Vagina (tissue), 2 donors: ENCODE data around the gene RESP18. TPM values are rescaled to one million over a fixed set of nuclear protein-coding genes. Genes with fewer than 3 reads are reported as not detected.

Experiments
- DNase-seq, 2 donors: peaks; one replicate each; pipeline ENCODE4 v3.0.0-alpha.2; 2017; ENCODE audit errors: extremely low spot score in 2 of 2
- H3K27ac ChIP-seq: fragments of 200-600 bp; sonication (generic); one replicate; pipeline ENCODE4 v1.5.1; 2019
- H3K27me3 ChIP-seq: fragments of 200-600 bp; sonication (generic); one replicate; pipeline ENCODE4 v1.5.1; 2019
- H3K36me3 ChIP-seq, 2 donors: fragments of 200-600 bp; sonication (generic); one replicate each; pipeline ENCODE4 v1.5.1; 2017 to 2019
- H3K4me1 ChIP-seq: fragments of 200-600 bp; sonication (generic); one replicate; pipeline ENCODE4 v1.5.1; 2019
- H3K4me3 ChIP-seq, 2 donors: fragments of 200-600 bp; sonication (generic); 1 replicate in 1 of 2; 2 replicates in 1 of 2; pipeline ENCODE4 v1.5.1; 2016 to 2019
- H3K9me3 ChIP-seq: fragments of 200-600 bp; sonication (generic); one replicate; pipeline ENCODE4 v1.5.1; 2019
- POLR2A ChIP-seq, 2 donors: fragments of 450-650 bp; IDR thresholded peaks; one replicate each; pipeline ENCODE4 v1.6.1; 2017; ENCODE audit warnings: antibody characterized with exemption in 2 of 2, mild to moderate bottlenecking in 2 of 2, moderate library complexity in 2 of 2
- POLR2AphosphoS5 ChIP-seq, 2 donors: sonication (generic); formaldehyde crosslinking; IDR thresholded peaks; one replicate each; pipeline ENCODE4 v1.9.0; 2017; ENCODE audit warnings: antibody characterized with exemption in 2 of 2, mild to moderate bottlenecking in 2 of 2, low read depth in 1 of 2; ENCODE audit not compliant: insufficient read depth in 1 of 2
- intact Hi-C: fragments of 100-400 bp; cut with DNase I; formaldehyde crosslinking; loops from one replicate; pipeline ENCODE4 v1.15.1; 2023
- total RNA-seq: library from RNA; depleted of rRNA; stranded (reverse); fragments of >200 nt; gene quantifications from one replicate; pipeline ENCODE4 v1.2.3, GENCODE V29; 2016
- TF ChIP-seq, protein P1 (sequence below), 3 experiments: fragments of 450-650 bp in 2 of 3; fragments of 200-600 bp in 1 of 3; sonication (generic) in 1 of 3; IDR thresholded peaks; one replicate each; pipeline ENCODE4 v1.5.1; 2017 to 2019; ENCODE audit warnings: antibody characterized with exemption in 3 of 3, mild to moderate bottlenecking in 2 of 3, moderate library complexity in 2 of 3

RESP18 gene
- total RNA-seq, 1 donor from 2014 or later: not detected

DNA sequence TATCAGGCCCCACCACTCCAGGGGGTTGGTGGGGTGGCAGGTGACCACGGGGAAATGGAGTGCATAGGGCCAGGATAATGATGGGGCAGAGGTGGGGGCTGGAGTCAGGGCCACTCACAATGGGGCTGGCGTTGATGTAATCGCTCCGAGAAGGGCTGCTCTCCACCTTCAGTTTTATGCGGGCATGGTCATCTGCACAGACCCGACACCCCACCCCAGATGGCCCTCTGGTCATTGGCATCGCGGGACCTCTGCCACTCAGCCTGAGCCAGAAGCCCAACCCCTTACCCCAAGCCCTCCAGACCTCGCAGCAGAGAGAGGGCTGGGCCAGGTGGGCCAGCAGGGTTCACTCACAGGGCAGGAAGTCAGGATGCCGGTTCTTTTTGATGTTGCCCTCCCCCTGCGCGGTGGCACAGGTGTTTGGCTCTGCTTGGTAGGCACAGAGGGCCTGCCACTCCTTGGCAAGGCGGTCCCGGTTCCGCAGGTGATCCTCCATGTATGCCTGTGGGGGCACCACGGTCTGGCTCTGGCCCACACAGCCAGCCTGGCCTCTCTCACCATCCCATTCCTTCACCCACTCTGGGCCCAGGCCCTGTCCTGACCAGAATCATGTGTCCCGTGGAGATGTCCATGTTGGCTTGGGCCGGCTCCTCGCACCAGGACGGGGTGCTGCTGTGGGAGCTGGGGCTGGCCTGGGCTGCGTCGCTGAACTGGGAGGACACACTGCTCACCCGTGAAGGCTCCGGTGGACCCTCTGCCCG is 35.7 kb downstream of the RESP18 start:
- Histone ChIP-seq H3K9me3 (no peaks in the 10 kb centered on the region), H3K4me3 (no peak overlapping the region), H3K27ac (no peak overlapping the region), H3K4me1 (no peaks in the 10 kb centered on the region), H3K36me3 (no peaks in the 10 kb centered on the region), H3K27me3 (no peaks in the 10 kb centered on the region)
- TF ChIP-seq, protein P1, sequence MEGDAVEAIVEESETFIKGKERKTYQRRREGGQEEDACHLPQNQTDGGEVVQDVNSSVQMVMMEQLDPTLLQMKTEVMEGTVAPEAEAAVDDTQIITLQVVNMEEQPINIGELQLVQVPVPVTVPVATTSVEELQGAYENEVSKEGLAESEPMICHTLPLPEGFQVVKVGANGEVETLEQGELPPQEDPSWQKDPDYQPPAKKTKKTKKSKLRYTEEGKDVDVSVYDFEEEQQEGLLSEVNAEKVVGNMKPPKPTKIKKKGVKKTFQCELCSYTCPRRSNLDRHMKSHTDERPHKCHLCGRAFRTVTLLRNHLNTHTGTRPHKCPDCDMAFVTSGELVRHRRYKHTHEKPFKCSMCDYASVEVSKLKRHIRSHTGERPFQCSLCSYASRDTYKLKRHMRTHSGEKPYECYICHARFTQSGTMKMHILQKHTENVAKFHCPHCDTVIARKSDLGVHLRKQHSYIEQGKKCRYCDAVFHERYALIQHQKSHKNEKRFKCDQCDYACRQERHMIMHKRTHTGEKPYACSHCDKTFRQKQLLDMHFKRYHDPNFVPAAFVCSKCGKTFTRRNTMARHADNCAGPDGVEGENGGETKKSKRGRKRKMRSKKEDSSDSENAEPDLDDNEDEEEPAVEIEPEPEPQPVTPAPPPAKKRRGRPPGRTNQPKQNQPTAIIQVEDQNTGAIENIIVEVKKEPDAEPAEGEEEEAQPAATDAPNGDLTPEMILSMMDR (IDR thresholded peaks at IDR 0.05): no peak
- no peak for TF ChIP-seq POLR2A (IDR thresholded peaks at IDR 0.05)
- TF ChIP-seq POLR2AphosphoS5 (IDR thresholded peaks at IDR 0.05; ENCODE audit: insufficient read depth in 1 of 2, low read depth in 1 of 2): no peak
- DNase-seq: peak; percentile 76 to 93
- intact Hi-C loops: loop anchor here (5.0 kb wide), 1 partner anchor 130 kb away; no protein-coding TSS in a partner anchor

DNA sequence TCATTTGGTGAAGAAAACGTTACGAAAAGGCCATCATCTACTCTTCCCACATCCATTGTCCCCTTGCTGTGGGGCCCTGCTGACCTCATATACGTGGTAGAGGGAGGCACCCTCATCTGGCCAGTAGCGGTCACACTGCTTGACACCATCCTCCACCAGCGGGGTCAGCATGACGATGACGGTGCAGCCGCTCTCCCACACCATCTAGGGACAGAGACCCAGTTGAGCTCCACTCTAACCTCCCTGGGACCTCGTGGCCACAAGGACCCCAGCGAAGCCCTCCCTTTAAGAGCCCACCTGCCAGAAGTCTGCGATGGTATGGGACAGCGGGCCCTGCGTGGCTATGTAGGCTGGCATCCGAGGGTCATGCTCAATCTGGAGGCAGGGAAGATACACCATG is 36.4 kb downstream of the RESP18 start:
- peak in 1 of 2 donors; percentile 60 for DNase-seq
- Histone ChIP-seq H3K36me3 (no peaks in the 10 kb centered on the region), H3K27me3 (no peaks in the 10 kb centered on the region), H3K9me3 (no peaks in the 10 kb centered on the region), H3K4me1 (no peaks in the 10 kb centered on the region), H3K4me3 (no peak overlapping the region), H3K27ac (no peak overlapping the region)
- TF ChIP-seq POLR2AphosphoS5 (IDR thresholded peaks at IDR 0.05; ENCODE audit: insufficient read depth in 1 of 2, low read depth in 1 of 2) (no peak), POLR2A (IDR thresholded peaks at IDR 0.05) (no peak)
- TF ChIP-seq, protein P1 (IDR thresholded peaks at IDR 0.05): no peak
- intact Hi-C loops: loop anchor here (5.0 kb wide), 1 partner anchor 129 kb away; no protein-coding TSS in a partner anchor

DNA sequence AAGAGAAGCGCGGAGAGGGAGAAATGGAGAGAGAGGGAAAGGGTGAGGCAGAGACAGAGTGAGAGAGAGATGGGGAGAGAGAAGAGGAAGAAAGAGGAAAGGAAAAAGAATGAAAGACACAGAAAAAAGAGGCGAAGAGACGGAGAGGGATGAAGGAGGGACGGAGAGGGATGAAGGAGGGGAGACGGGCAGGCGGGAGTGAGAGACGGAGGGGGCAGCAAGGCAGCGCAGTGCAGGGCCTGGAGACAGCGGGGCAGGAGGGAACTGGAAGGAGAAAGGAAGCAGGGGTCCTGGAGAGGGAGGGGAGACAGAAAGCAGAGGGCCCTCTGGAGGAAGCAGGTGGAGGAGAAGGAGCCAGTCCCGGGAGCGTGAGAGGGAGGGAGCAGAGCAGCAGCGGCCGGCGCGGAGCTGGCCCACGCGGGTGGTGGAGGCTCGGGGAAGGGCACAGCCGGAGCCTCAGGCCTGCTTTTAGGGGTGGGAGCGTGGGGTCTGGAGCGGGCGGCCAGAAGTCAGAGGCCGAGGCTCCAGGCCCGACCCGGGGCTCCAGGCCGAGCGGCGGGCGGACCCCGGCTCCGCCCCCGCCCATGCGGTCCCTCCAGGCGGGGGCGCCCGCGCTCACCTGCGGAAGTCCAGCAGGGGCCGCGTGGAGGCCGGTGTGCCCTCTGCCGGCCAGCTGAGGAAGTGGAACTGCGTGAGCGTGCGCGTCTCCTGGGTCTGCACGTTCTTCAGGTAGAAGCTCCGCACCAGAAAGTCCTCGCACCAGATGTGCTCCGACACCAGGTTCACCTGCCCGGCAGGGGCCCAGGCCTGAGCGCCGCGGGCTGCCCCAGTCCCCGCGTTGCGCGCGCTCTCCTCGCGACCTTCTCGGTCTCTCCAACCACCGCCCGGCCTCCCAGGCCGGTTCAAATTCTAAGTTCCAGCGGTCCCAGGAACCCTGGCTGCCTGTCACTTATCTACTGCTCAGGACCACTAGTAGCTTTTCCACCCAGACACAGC is 37.9 kb downstream of the RESP18 start:
- DNase-seq: peak in 1 of 2 donors; percentile 83
- Histone ChIP-seq H3K27me3 (no peaks in the 10 kb centered on the region), H3K4me1 (peaks cover 6% of the 10 kb centered on the region), H3K36me3 (no peaks in the 10 kb centered on the region), H3K27ac (peak overlapping the region; percentile 89), H3K4me3 (peak overlapping the region; percentile 44 to 54), H3K9me3 (no peaks in the 10 kb centered on the region)
- intact Hi-C loops: loop anchor here (1.0 to 5.0 kb wide), 2 partner anchors 15 to 127 kb away; partner anchors contain the start of gene DNAJB2
- TF ChIP-seq, protein P1 (IDR thresholded peaks at IDR 0.05): peak; percentile 99
- TF ChIP-seq POLR2AphosphoS5 (IDR thresholded peaks at IDR 0.05; ENCODE audit: insufficient read depth in 1 of 2, low read depth in 1 of 2) (peak; percentile 54 to 57), POLR2A (IDR thresholded peaks at IDR 0.05) (no peak)

DNA sequence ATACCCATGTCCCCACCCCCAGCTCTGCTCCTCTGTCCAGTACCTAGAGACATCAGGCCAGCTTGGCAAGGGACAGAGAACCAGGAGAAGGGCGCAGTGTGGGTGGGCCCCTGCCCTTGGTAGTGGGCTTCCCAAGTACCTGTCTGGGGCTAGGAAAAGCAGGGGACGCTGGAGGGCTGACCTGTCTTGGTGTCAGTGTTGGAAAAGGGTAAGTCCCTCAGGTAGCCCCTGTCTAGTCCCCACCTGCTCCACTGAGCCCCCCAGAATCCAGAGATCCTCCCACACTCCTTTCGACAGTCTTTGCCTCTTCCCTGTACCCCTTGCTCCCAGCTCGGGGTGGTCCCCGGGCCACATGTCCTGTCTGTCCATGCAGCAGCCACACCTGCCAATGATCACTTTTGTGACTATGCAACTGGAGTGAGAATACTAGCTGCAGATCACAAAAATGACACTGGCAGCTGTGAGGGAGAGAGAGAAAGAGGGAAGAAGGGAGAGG is 38.8 kb downstream of the RESP18 start:
- TF ChIP-seq POLR2AphosphoS5 (IDR thresholded peaks at IDR 0.05; ENCODE audit: insufficient read depth in 1 of 2, low read depth in 1 of 2) (no peak), POLR2A (IDR thresholded peaks at IDR 0.05) (no peak)
- TF ChIP-seq, protein P1 (IDR thresholded peaks at IDR 0.05): no peak
- no peak overlapping the region for H3K4me3 ChIP-seq
- DNase-seq: no peak
- H3K27me3 ChIP-seq: no peaks in the 10 kb centered on the region
- peak overlapping the region; percentile 89 for H3K27ac ChIP-seq
- H3K36me3 ChIP-seq: no peaks in the 10 kb centered on the region
- peaks cover 15% of the 10 kb centered on the region for H3K4me1 ChIP-seq
- intact Hi-C loops: loop anchor here (1.0 kb wide), 1 partner anchor 14 kb away; the partner anchor contains the start of gene DNAJB2
- H3K9me3 ChIP-seq: no peaks in the 10 kb centered on the region
